CD1c-positive myeloid dendritic cell (primary cell): ENCODE measurements around the gene NRROS.
"Not testable (repeated sequence)": the region's sequence is repeated elsewhere in the genome, so short reads cannot be mapped to it uniquely, and the experiment has no call there.

Experiments
- DNase-seq: peaks from one replicate; pipeline ENCODE4 v3.0.0-alpha.2; 2016; ENCODE audit errors: extremely low spot score

Gene NRROS

DNA sequence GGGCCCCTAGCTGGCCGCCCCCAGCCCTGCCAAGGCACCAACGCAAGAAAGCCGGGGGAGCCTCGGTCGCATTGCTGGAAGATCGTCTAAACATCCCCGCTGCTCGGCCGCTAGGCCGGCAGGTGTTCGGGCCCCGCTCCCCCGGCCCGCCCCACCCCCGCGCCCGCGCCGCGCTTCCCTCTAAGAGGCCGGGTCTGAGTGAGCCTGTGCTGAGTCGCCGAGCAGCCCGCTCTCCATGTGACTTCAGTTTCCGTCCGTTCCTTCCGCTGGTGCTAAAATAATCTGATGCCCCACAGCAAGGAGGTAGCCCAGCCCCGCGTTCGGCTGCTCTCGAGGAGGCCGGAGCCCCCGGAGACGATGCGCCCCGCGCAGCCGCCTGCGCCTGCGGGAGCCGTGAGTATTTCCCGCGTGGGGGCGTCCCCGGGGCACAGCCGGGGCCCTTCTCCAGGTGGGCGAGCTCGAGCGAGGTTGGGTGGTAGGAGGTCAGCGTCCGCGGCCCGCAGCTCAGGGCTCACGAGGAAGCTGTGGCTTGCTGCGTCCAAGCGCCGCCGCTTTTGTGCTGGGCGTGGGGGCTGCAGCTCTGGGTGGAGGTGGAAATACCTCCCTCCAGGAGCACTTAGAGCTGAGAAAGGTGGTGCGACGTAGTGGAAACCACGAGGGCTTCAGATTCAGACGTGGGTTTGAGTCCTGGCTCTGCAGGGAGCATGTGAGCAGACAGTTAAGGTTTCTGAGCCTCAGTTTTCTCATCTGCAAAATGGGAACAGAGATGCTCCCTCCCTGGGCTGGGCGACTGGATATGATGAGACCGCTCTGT lies at the start of gene NRROS:
Gene NRROS (plus strand): TSS at position 212 of the 814 bp plus-strand sequence. CDS start 14,846 bp downstream, outside the sequence.
- peak; percentile 89 for DNase-seq

DNA sequence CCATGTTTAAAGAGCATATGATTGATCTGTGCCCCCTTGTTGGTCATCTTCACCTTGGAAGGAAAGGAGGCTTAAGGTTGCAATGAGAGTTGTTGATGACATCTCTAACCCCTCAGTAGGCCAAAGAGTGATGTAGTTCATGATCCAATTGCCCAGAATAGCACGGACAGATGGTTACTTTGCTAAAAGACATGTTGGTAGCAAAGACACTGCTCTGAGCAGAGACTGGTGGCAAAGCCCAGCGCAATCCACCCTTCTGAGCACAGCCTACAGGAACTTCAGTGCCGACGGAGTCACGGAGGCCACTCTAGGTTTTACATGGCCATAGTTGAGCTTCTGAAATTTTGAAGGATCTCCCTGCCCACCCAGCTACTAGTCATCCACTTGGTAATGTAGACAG lies 49.2 kb upstream of the NRROS start:
- no peak for DNase-seq

DNA sequence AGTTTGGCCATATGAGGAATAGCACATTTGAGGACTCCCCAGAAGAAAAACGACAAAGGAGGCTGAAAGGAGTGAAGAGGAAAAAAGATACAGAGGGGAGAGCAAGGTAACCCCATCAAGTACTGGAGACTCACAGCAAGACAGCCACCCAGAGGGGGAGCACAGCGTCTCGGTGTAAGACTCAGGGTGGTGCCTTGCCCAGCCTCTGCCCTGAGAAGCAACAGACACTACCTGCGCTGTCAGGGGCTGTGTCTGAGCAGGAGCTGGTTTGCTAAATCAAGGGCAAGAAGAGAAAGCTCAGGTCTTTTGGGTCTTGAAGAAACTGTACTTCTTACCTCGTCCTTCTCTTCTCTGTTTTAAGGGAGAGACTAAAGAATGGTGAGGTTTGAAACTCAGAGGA lies 43.1 kb upstream of the NRROS start:
- no peak for DNase-seq

DNA sequence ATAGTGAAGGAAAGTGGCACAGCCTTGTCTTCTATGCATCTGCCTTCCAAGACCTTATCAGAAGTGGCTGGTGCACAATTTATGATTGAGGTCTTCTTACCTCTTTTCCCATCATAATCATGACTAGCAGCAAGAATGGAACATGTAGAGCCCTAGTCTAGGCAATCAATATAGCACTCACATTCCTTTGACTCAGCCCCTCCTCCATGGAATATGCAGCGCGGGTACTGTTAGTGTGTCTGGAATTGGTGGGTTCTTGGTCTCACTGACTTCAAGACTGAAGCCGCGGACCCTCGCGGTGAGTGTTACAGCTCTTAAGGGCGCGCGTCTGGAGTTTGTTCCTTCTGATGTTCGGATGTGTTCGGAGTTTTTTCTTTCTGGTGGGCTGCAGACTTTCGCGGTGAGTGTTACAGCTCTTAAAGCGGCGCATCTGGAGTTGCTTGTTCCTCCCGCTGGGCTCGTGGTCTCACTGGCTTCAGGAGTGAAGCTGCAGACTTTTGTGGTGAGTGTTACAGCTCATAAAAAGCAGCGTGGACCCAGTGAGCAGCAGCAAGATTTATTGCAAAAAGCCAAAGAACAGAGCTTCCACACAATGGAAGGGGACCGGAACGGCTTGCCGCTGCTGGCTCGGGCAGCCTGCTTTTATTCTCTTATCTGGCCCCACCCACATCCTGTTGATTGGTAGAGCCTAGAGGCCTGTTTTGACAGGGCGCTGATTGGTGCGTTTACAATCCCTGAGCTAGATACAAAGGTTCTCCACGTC lies 41.3 kb upstream of the NRROS start:
- not testable (repeated sequence) for DNase-seq

DNA sequence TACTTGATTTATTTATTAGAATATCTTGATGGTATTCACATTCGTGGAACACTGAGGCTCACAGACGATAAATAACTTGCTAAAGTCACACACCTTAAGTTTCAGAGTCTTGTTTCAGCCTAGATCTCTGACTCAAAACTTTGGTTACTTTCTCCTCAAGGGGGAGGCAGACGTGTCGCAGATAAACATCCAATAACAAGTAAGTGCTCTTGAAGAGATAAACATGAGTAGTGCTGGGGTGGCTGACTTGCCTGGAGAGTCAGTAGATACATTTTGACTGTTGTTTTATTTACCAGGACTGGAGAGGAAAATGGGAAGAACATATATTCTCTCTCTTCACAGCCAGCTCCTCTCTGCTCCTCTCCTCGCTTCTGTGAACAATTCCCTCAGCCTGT lies 39.8 kb upstream of the NRROS start:
- no peak for DNase-seq

DNA sequence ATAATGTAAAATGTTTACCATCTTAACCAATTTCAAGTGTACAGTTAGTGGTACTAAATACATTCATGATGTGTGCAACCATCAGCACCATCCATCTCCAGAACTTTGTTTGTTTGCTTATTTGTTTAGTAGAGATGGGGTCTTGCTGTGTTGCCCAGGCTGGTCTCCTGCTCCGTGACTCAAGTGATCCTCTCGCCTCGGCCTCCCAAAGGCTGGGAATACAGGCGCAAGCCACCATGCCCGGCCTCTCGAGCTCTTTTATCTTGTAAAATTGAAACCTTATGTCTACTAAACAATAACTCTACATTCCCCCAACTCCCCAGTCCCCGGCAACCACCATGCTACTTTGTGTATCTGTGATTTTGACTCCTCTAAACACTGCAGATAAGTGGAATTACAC lies 39.1 kb upstream of the NRROS start:
- DNase-seq: no peak

DNA sequence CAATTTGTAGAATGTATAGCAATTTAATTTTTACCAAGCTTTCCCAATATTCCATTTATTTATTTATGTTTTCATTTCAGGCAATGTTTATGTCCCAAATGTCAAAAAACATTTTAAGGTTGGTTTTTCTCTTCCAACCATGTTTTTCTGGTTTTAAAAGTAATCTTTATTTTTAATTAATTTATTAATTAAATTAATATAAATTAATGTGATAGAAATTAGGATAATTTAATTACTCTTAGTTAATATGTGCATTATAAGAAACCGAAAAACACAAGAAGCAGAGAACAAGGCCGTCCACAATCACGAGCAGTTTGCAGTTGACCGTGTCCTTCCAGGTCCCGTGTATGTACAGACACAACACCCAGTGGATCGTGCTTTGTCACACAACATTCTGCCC lies 36.8 kb upstream of the NRROS start:
- DNase-seq: no peak

DNA sequence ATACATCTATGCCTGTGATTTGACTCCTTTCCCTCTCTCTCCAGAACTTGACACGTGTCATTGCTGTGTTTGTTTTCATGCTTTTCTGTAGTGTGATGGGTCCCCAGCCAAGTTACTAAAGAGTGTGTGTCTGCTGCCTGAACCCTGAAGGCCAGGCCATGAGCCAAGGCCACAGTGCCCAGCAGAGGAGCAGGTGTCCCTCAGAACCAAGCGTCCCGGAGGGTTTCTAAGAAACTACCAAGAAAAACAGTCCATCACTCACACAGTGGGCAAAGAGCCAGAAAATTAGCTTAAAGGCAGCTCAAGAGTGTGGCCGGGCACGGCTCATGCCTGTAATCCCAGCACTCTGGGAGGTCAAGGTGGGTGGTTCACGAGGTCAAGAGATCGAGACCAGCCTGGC lies 35.8 kb upstream of the NRROS start:
- no peak for DNase-seq

DNA sequence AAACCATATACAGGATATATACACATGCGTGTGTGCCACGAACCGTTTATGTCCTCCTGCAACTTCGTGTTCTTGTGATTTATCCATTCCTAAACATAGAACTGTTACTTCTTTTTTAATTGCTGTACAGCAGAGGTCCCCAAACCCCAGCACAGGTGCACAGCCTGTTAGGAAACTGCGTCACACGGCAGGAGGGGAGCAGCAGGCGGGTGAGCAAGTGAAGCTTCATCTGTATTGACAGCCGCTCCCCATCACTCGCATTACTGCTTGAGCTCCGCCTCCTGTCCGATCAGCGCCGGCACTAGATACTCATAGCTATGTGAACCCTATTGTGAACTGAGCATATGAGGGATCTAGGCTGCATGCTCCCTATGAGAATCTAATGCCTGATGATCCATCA lies 34.9 kb upstream of the NRROS start:
- no peak for DNase-seq

GRCh38 chr3:196608693-196609092 lies 30.8 kb upstream of the NRROS start:
- no peak for DNase-seq

DNA sequence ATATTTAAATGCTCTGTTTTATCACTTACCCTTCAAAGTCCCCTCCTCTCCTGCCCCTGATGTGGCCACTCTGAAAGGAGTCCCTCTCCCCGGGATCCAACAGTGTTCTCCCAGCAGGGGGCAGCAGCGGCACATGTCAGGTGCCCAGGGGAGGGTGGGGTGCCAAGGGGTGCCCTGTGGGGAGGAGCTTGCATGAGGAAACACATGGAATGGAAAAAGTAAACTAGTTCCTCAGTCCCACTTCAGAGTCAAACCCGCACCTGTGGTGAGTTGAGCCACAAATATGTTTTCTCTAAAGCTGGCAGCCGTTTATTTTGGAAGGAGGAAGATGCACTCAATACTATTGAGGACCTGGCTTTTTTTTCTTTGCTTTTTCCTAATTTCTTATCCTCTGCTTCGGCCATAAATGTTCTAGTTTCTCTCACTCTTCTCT lies 30.1 kb upstream of the NRROS start:
- peak; percentile 96 for DNase-seq

- no peak for DNase-seq
Observed at GRCh38 chr3:196609805-196610515, 29.5 kb upstream of the NRROS start.

DNA sequence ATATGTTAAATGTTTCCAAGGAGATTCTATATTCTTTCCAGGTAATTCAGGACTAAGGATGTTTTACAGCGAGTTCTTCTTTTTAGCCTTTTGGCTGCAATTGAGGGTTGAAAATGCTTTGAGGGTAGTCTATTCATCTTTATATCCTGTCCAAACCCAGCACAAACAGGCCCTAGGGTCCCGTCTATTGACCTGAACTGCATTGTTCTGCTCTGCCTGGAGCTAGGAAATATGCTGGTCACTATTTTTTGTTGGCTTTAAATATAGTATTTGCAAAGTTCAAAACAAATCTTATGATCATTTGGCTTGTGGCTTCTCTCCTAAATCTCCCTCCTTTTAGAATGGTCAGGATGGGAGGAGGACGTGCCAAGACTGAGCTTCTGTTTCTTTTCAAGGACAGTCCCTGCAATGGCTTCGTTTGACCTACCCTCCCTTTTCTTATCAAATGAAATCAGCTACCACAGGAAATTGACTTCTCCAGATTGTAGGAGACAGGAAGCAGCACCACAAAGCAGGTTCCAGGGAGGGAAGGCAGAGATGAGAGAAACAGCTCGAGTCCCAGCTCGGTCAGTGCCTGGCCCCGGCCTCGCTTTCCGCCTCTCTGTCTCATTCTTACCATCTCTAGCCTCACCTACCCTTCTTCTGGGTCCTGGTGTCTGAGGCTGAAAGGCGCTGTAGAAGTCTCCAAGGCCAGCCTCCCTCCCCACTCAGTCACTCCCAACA lies 27.6 kb upstream of the NRROS start:
- DNase-seq: no peak

DNA sequence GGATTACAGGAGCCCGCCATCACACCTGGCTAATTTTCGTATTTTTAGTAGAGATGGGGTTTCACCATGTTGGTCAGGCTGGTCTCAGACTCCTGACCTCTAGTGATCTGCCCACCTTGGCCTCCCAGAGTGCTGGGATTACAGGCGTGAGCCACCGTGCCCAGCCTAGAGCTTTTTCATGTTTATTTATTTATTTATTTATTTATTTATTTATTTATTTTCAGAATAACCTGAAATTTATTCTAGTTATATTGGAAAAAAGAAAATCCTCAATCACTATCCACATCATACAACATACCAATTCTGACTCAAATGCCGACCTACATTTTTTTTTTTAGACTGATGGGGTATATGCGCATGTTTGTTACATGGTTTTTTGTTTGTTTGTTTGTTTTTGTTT lies 24.3 kb upstream of the NRROS start:
- DNase-seq: not testable (repeated sequence)

DNA sequence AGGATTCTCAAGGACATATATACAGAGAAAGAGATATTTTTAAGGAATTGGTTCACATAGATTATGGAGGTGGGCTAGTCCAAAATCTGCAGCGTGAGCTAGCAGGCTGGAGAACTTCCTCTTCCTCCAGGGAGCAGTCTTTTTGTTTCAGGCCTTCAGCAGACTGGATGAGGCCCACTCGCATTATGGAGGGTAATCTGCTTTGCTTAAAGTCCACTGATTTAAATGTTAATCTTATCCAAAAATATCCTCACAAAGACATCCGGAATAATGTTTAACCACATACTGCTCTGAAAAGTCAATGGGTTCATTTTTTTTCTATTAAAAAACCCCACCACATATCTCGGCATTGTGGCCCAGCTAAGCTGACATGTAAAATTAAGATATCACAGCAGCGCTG lies 22.2 kb upstream of the NRROS start:
- peak; percentile 64 for DNase-seq

DNA sequence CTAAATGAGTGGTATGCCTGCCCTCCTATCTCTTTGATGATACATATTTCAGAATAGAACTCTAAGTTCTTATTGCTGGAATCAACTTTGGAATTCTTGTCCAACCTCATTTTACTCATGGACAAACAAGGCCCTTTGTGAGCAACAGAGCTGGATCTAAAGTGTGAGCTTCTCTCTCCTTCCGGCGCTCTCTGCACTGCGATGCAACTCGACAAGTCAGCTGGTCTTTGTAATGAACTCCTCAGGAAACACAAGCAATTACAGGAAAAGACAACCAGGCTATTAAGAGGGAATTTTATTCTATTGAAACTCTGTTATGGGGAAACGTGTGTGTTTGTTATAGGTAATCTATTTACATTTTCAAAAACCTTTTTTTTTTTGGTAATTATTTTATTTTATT lies 20.3 kb upstream of the NRROS start:
- no peak for DNase-seq

GRCh38 chr3:196619627-196620026 lies 19.9 kb upstream of the NRROS start:
- not testable (repeated sequence) for DNase-seq

GRCh38 chr3:196620161-196620604 lies 19.3 kb upstream of the NRROS start:
- DNase-seq: peak; percentile 92

- DNase-seq: no peak
Observed at GRCh38 chr3:196620684-196621083, 18.8 kb upstream of the NRROS start.

- no peak for DNase-seq
Observed at GRCh38 chr3:196621611-196622010, 17.9 kb upstream of the NRROS start.

GRCh38 chr3:196624067-196624790 lies 15.3 kb upstream of the NRROS start:
- peak; percentile 95 for DNase-seq
